ENCODE data around the gene IPMK.

GRCh38 chr10:58179238-58179637, 88.5 kb downstream of the IPMK start:
- TF ChIP-seq CTCF (IDR thresholded peaks at IDR 0.05; ENCODE audit: low read depth, low read length) (no peak), POLR2A (IDR thresholded peaks at IDR 0.05; ENCODE audit: extremely low read depth, insufficient read length) (no peak)

Measured in NB4 (cell line).